Measurements from ENCODE around the gene MDH1.
"Not testable (repeated sequence)": the region's sequence is repeated elsewhere in the genome, so short reads cannot be mapped to it uniquely, and the experiment has no call there.

The MDH1 gene

DNA sequence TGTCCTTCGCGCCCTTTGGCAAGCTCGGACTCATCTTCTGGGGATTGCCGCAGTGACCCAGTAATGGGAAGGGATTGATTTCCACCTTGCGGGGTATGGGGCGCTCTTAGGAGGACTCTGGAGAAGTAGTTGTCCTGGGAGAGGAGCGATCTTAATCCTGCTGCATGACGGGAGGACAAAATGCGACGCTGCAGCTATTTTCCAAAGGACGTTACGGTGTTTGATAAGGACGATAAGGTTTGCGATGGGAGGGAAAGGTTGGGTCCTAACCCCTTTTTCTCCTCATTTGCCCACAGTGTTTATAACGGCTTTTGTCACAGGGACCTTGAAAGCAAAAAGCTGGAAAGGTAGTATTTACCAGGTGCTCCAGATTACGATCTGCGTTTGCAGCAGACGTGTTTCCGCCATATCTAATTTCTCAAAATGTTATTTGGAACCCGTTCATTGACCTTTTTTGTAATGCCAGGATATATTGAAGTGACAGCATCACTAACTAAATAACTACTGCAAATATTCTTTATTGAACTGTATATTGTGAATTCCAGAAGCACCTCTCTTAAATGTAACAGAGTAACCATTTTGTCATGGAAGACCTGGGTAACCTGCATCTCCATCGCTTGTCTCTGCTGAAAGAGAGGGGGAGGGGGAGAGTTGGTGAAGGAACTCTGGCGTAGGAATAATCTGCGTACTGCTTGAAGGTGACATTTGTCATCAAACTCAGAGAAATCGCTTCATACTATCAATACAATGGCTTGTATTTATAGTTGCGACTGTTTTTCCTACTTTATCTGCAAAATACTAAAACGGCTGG is 590 bp downstream of the MDH1 start:
- peak; percentile 52 for DNase-seq

DNA sequence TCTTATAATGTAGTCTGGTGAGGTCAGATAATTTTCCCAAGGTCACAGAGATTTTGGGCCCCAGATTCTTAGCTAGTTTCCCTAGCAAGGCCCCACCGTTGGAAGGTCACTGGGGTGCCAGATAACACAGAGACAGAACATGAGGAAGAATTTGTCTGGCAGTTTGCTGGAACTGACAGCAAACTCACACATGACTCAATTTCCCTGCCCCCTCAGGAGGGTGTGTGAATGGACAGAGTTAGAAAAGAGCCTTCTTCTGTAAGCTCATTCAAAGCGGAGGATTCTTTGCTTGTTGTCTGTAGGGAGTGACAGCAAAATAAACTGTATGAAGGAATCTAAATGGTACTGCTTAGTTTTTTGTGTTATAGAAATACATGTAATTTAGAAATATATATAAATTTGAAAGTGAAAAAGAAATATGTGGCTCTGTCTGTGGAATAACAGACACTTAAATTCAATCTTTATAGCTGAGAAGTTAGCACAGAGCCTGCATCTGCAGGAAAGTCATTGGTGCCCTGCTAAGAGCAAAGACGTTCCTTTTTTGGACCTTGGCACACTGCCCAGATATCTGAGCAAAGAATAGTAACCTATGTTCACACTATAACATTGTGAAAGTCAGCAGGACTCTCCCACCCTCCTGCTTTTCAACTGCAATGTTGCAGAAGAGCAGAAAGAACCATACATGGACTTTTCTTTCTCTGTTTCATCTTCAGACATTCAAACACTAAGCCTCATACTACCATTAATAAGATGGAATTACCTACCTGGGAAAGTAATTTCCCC is 2.1 kb downstream of the MDH1 start:
- DNase-seq = no peak

DNA sequence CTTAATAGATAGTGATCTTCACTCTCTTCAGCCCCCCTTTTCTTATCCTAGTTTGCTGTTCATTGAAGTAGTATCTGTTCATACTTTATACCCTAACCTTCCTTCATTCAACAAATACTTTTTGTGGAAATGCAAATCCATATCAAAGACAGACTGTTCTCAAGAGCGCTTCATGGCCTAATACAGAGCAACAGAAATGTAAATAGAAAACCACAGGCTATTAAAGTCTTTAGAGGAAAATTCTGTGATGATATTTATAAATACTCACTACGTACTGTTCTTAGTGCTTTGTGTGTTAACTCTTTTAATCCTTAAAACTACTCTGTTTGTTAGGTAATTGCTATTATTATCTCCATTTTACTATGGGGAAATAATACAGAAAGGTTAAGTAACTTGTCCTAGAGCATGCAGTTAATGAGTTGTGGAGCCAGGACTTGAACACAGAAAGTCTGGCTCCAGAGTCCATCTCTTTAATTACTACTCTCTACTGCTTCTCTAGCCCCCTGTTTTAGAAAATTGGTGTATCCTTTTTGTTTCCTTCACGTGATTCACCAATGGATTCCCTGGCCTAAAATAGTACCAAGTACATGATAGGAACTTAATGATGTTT is 2.9 kb downstream of the MDH1 start:
- DNase-seq = no peak

DNA sequence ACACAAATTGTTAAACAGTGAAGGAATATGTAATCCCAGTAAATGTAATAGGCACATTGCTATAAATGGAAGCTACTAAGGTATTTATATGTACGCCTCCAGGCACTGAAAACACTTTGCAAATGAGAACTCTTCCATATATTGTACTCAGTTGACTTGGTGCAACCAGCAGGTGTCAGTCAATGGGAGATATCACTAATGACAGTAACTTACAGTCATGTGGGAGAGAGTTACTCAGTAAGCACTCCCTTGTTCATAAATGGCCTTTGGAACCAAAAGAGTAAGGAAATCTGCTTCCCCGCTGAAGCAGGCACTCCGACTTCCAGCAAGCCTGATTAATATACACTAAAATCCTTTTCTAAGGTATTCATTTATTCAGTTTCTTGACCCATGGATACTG is 5.9 kb downstream of the MDH1 start:
- DNase-seq = no peak

DNA sequence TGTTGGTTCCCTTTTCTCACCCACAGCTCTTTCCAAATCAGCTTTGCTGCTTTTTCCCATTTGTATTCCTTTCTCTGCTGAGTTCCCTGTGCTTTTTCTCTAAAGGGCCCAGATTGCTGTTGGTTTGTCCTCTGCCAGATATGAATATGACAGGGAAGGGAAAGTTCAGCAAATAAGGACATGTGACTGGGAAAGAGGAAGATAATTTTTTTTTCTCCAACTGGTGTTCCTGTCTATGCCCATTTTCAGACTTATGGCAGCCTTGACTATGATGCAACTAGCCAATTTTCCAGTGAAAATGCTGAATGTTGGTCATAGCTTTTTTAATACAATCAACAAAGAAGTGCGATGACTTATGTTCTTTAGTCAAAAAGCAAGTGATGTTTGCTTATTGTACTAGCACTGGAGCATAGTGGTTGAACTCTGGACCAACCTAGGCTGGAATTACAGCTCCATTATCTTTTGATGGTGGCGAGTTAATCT is 7.7 kb downstream of the MDH1 start:
- DNase-seq = no peak

DNA sequence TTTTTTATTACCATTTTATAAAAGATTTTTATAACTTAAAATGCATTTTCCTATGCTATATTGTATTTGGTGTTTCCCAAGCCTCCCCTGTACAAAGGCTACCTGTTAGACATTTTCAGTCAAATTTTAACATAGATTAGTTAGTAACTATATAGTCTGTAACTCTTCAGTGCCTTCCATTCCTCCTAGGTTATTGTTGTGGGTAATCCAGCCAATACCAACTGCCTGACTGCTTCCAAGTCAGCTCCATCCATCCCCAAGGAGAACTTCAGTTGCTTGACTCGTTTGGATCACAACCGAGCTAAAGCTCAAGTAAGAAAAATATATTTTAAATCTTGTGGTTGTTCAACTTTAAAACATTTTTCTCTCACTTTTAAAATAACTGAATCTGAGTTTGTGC is 10.2 kb downstream of the MDH1 start:
- no peak for DNase-seq

DNA sequence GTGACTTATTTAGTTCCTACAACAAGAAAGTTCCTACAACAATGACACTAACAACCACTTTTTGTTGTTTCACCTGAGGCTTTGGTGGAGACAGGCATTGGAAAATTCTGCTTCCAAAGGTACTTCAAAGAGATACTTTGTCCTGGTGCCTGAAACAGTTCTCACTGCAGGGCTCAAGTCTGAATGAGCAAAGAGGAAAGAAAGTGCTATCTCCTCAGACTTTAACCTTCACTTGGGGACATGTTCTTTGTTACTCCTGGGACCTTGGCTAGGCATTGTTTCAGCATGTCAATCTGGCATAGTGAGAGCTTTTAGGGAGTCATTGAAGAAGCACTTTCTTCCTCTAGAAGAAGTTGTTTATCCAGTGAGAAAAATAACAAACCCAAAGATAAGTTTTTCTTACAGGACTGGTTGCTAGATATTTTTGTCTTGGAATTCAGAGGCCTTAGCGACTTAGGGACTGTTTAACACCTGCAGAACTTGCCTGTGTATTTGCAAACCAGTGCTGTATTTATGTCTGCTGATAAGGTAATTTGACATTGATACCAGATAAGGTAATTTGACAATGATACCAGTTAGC is 12.2 kb downstream of the MDH1 start:
- no peak for DNase-seq

DNA sequence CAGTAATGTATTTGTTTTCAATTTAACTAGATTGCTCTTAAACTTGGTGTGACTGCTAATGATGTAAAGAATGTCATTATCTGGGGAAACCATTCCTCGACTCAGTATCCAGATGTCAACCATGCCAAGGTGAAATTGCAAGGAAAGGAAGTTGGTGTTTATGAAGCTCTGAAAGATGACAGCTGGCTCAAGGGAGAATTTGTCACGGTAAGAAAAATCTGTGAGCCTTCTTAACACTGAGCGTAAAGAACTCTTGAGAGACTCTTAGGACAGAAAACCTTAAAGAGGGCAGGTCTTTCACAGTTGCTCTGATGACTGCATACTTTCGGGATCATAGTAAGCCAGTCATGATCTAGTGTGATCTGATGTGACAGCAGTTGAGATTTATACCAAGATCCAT is 15.9 kb downstream of the MDH1 start:
- no peak for DNase-seq

DNA sequence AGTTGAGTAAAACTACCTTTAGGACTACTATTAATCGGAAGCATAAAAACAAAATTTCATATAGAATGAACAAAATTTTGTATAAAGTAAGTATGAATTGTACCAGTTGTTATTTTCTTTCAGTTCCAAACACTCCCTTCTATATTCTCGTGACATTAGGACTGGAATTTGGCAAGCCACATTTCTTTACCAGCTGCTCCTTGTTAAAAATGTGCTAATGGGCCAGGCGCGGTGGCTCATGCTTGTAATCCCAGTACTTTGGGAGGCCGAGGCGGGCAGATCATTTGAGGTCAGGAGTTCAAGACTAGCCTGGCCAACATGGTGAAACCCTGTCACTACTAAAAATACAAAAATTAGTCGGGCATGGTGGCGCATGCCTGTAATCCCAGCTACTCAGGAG is 20.1 kb downstream of the MDH1 start:
- DNase-seq = not testable (repeated sequence)

DNA sequence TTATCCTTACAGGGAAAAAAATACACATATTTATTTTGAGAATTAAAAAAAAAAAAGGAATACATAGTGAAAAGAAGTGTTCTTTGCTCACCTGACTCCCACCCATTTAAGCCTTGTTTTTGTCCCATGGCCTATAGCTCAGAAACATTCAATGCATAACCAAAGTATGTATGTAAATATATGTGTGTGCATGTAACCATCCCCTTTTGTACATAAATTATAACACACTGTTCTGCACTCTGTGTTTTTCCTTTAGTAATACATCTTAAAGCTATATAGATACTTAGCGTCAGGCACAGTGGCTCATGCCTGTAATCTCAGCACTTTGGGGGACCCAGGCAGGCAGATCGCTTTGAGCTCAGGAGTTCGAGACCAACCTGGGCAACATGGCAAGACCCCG is 21.8 kb downstream of the MDH1 start:
- no peak for DNase-seq

DNA sequence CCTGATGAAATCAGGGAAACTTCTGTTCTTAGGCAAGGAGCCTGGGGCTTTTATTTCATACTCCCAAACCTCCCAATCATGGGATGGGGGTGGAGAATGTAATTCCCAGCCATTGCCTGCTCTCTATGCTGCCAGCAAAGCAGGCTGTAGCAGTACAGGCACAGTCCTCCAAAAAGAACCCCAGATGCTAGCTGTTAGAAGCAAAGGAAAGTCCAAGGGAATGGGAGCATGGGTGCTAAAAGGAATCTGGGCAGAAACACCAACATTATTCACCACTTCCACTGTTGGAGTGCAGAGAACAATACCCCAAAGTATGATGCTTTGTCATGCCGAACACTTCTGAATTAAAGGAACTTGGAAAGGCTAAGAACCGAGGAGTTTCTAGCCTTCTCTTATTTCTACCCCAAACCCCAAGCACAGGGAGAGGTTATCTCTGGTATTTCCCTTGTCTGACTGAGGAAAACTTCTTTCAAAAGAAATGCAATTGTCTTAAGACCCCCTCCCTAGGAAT is 24.7 kb downstream of the MDH1 start:
- no peak for DNase-seq

DNA sequence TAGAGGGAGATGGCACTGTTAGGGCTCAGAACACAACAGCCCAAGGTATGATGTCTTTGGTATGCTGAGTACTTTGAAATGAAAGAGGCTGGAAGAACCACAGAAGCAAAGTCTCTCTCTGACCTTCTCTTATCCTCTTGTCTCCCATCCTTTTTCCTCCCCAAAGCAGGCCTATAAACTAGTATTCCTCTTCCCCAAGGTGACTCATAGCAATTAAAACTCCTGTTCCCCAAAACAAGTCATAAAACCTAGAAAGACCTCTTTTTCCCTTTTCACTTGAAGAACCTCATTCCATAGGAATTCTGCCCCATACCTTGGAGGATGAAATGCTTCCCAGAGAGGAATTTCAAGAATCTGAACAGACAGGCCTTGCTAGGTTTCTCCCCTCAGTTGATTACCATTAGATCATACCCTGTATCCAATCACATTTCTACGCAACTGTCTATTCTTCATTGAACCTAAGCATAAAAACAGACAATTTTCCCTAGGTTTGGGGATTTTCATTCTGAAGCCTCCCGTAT is 25.7 kb downstream of the MDH1 start:
- no peak for DNase-seq

DNA sequence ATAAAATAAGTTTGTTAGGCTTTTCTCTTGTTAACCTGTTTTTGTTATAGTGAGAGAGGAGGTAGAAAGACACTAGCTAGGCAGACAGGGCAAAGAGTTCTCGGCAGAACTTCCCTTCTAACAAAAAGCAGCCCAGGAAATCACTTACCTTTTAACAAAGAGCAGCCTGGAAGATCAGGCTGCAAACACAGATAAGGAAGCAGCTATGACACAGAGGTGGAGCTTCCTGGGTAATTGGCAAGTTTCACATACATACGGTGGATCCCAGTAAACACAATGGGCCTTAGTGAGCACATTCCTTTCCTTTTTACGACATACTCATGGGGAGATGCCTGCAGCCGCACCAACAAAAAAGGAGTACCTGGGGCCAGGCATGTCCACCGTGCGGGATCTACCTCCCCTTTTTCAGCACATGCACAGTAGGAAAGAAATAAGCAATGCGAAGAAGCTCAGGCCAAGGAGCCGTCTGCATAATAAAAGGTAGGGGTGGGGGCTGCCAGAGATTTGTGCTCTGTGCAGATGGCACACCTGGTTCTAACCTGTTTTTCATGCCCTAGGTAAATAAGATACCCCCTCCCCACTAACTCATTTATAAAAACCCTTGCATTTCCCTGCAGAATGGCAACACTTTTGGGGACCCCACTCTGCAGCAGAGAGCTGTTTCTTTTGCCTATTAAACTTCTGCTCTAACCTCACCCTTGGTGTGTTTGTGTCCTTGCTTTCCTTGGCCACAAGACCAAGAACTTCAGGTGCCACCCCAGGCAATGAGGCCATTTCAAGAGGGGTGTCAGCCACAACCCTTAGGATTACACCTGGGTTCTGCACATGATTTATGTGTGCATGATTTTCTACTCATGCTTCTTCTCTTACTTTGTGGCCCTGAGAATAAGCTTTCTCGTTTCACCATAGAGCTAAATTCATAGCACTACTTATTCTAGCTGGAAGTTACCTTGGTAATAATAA is 26.5 kb downstream of the MDH1 start:
- no peak for DNase-seq

DNA sequence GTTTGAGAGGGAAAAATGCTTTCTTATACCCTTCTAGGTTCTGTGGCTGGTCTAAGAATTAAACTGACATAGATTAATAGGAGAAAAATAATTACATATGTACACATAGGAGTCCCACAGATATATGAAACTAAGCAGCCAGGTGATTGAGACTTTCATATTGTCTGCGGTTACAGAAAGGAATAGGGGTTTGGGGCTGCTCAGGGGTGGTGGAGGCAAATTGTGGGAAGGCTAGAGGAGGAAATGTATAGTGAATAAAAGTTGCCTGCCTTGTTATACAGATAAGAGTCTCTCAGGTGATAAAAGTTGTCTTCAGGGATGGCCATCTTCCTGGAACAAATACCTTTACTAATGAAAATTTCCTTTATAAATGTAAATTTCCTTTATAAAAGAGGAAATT is 28.6 kb downstream of the MDH1 start:
- DNase-seq = no peak

DNA sequence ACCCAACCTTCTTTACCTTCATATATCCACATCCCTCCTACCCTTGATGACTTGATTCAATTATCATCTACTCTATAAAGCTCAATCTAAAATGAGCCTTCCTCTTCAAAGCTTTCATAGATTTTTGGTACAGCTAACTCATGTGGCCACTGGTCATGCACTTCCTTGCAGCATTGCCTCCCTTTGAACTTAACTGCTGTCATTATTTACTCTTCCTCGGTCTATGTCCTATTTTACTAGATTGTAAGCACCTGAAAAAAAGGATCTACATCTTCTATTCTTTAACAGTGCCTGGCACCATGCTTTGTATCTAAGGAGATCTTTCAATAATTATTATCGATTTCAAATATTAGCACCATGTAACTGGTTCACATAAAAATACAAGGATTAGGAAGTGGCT is 30.6 kb downstream of the MDH1 start:
- DNase-seq = no peak

DNA sequence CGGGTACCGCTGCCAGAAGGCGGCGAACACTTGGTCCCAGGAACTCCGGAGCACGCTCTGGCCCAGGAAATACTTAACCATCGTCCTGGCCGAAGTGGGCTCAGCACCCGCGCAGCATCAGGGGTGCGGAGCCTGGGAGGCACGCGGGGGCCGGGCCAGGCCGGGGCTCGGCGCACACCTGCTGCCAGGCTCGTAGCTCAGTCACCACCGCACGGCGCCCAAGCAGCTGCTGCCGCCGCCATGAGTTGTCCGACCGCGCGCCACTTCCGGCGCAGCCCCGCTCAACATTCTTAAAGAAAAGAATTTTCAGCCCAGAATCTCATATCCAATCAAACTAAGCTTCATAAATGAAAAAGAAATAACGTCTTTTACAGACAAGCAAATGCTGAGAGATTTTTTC is 34.0 kb downstream of the MDH1 start:
- DNase-seq = no peak

DNA sequence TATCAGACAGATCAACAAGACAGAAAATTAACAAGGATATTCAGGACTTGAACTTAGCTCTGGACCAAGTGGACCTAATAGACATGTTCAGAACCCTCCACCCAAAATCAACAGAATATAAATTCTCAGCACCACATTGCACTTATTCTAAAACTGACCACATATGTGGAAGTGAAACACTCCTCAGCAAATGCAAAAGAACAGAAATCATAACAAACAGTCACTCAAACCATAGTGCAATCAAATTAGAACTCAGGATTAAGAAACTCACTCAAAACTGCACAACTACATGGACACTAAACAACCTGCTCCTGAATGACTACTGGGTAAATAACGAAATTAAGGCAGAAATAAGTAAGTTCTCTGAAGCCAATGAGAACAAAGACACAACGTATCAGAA is 35.0 kb downstream of the MDH1 start:
- DNase-seq = not testable (repeated sequence)

DNA sequence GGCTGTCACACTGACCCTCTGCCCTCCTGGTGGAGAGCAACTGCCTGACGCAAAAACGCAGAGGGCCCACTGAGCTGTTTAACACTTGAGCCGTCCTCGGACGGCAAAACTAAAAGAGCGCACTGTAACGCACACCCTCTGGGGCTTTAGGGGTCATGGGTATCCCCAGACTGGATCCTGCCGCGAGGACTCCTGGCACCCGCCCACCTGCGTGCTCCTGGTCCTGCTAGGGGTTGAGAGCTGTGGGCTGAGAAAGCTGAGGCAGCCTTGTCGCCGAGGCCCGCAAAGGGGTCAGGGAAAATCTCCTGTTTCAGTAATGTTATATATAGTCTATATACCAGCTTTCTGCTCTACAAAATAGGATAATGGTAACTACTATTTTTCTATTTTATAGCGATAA is 39.1 kb downstream of the MDH1 start:
- DNase-seq = no peak

DNA sequence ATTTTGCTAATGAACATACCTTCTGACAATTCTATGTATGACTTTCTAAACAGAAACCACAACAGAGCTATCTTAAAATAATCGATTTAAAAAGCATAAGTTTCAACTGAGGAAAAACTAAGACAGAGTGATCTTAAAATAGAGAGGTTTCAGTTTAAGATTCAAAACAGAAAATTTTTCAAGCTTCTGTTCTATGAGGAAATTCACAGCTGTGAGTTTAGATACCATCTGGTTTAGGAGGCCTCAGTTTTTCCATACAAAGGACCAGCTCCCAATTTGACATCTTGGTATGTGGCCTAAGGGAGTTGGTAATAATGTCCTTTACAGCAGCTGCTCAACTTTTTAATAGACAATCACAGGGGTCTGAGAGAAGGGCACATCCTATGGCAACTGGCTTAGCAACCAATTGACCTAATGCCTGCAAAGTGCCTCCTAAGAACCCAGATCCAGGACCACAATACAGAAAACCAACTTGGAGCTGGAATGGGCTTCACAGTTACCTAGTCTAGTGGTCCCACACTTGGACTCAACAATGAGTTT is 39.7 kb downstream of the MDH1 start:
- DNase-seq = no peak

DNA sequence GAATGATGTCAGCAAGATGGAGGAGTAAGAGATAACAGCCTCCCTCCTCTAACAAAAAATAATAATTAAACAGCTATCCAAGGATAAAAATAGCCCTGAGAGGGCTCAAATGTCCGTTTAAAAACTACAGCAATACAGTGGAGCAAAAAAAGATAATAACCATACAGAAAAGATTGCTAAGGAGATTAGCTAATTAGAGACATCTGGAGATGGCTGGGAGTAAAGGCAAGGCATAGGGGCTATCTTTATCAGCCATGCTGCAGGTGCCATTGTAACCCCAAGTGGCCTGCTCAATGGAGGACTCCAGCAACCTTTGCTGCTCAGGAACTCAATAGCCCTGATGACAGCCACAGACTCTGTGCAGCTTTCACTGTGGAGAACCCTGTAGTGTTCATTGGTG is 42.7 kb downstream of the MDH1 start:
- DNase-seq = no peak

DNA sequence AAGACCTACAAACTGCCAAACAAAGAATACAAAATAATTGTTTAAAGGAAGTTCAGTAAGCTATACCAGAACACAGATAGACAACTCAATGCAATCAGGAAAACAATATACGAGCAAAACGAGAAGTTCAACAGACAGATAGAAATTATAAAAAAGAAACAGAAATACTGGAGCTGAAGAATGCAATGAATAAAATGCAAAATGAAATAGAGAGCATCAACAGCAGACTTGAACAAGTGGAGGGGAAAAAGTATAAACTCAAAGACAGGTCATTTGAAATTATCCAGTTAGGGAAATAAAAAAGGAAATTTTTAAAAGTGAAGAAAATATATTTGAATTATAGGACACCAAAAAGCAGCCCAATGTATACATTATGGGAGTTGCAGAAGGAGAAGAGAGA is 43.6 kb downstream of the MDH1 start:
- no peak for DNase-seq

DNA sequence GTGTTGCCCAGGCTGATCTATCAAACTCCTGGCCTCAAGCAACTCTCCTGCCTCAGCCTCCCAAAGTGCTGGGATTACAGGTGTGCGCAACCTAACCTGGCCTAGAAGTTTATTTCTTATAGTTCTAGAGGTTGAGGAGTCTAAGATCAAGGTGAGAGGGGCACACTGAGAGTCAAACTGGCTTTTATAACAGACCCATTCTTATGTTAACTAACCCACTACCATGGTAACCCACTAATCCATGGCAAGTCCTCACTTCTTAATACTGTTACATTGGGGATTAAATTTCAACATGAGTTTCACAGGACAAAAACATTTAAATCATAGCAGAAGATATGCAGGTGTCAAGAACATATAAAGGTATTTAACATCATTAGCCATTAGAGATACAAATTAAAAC is 50.6 kb downstream of the MDH1 start:
- no peak for DNase-seq
